Measurements from ENCODE around the gene EPHA1.

EPHA1 gene

DNA sequence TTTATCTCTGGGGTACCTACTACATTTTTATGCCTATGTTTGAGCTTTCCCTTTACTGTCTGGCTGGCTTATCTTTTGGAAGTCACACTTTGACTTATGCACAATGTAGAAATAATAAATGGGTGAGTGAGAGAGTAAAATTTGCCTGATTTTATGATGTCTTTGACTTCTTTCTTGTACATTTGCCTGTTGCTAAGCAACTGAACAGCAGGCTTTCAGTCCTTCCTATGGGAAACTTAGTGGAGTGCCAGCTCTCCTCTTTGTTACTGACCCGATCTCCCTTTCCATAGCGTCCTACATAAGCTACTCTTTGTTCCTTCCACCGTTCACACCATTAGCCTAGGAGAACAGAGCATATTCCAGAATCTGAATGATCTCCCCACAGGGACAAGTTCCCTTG lies 38.8 kb upstream of the EPHA1 start:
- no peaks in the 10 kb centered on the region for H3K36me3 ChIP-seq (ENCODE audit: control insufficient read depth in 1 of 2, insufficient read depth in 2 of 2, low read length in 2 of 2)
- no peaks in the 10 kb centered on the region for H3K9me3 ChIP-seq (ENCODE audit: control insufficient read depth in 1 of 2, low read length in 2 of 2)
- no peak overlapping the region for H3K4me3 ChIP-seq (ENCODE audit: low read depth in 1 of 2, low read length in 2 of 2)
- no peaks in the 10 kb centered on the region for H3K27me3 ChIP-seq (ENCODE audit: low read depth, low read length)
- H3K27ac ChIP-seq (ENCODE audit: low read length), result no peak overlapping the region
- no peaks in the 10 kb centered on the region for H3K4me1 ChIP-seq (ENCODE audit: control insufficient read depth in 1 of 2, insufficient read depth in 2 of 2, low read length in 2 of 2)

DNA sequence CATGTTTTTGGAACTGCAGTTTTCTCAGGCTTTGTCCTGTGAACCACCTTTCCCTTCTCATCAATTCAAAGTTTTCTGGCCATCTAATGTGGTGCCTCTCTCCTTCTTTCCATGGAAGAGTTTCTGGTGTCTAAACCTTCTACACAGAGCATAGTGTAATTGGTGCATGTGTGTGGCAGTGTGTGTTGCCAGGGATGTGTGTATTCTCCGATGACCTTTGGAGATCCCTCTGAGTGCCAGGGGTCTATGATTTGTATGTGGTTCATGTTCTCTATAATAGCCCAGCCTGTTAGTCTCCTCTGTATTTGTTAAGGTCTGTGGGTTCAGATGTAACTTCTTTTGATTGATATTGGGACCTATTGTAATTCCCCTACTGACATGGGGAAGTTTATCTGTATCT lies 36.1 kb upstream of the EPHA1 start:
- no peaks in the 10 kb centered on the region for H3K4me1 ChIP-seq (ENCODE audit: control insufficient read depth in 1 of 2, insufficient read depth in 2 of 2, low read length in 2 of 2)

DNA sequence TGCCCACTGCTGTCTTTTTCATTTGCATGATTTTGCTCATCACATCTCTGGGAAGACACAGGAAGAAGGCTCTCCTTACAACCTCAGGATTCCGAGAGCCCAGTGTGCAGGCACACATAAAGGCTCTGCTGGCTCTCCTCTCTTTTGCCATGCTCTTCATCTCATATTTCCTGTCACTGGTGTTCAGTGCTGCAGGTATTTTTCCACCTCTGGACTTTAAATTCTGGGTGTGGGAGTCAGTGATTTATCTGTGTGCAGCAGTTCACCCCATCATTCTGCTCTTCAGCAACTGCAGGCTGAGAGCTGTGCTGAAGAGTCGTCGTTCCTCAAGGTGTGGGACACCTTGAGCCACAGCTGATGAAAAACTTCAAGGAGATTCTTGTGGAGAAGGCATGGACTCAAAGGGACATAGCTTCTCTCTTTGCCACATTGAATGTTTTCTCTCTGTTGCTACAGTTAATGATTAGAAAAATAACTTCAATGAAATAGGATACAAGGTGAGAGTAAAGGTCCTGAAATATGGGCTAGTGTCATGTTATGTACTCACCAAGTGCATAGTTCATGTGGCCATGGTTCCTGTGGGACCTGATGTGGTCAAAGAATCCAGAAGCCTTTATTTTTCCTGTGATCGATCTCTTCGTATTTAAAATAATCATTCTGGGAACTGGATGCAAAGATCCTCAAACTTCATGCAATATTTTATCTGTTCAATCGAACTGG lies 35.6 kb upstream of the EPHA1 start:
- Histone ChIP-seq H3K36me3 (ENCODE audit: control insufficient read depth in 1 of 2, insufficient read depth in 2 of 2, low read length in 2 of 2) (no peaks in the 10 kb centered on the region), H3K9me3 (ENCODE audit: control insufficient read depth in 1 of 2, low read length in 2 of 2) (no peaks in the 10 kb centered on the region), H3K27ac (ENCODE audit: low read length) (no peak overlapping the region)

More for the DNA sequence above, 36.1 kb upstream of the EPHA1 start:
- H3K4me3 ChIP-seq (ENCODE audit: low read depth in 1 of 2, low read length in 2 of 2), result no peak overlapping the region
- no peaks in the 10 kb centered on the region for H3K27me3 ChIP-seq (ENCODE audit: low read depth, low read length)
- no peaks in the 10 kb centered on the region for H3K36me3 ChIP-seq (ENCODE audit: control insufficient read depth in 1 of 2, insufficient read depth in 2 of 2, low read length in 2 of 2)
- no peaks in the 10 kb centered on the region for H3K9me3 ChIP-seq (ENCODE audit: control insufficient read depth in 1 of 2, low read length in 2 of 2)
- H3K27ac ChIP-seq (ENCODE audit: low read length), result no peak overlapping the region

DNA sequence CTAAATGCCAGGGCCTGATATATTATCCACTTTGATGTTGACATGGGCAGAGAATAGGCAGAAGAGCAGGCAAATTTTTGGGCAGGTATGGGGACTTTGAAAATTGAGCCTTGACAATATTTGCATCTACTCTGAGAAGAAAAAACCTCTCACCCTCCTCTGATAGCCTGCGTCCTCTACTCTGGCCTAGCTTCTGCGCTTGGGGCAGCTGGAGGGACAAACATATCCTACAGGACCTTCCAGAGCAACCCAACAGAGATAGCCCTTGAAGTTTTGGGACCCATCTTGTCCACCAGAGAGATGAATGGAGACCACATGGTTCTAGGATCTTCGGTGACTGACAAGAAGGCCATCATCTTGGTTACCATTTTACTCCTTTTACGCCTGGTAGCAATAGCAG lies 34.5 kb upstream of the EPHA1 start, which contains the start of gene TAS2R60:
Gene TAS2R60 (plus strand): TSS at position 301 of the 400 bp plus-strand sequence. CDS start 0 bp downstream, at position 301.
- H3K9me3 ChIP-seq (ENCODE audit: control insufficient read depth in 1 of 2, low read length in 2 of 2), result no peaks in the 10 kb centered on the region
- no peaks in the 10 kb centered on the region for H3K27me3 ChIP-seq (ENCODE audit: low read depth, low read length)
- no peak within 1 kb of the TSS for H3K27ac ChIP-seq (ENCODE audit: low read length)
- no peaks in the 10 kb centered on the region for H3K4me1 ChIP-seq (ENCODE audit: control insufficient read depth in 1 of 2, insufficient read depth in 2 of 2, low read length in 2 of 2)
- H3K4me3 ChIP-seq (ENCODE audit: low read depth in 1 of 2, low read length in 2 of 2), result no peak within 1 kb of the TSS
- no peaks in the 10 kb centered on the region for H3K36me3 ChIP-seq (ENCODE audit: control insufficient read depth in 1 of 2, insufficient read depth in 2 of 2, low read length in 2 of 2)

More for the DNA sequence above, 35.6 kb upstream of the EPHA1 start:
- Histone ChIP-seq H3K4me3 (ENCODE audit: low read depth in 1 of 2, low read length in 2 of 2) (no peak overlapping the region), H3K4me1 (ENCODE audit: control insufficient read depth in 1 of 2, insufficient read depth in 2 of 2, low read length in 2 of 2) (no peaks in the 10 kb centered on the region), H3K27me3 (ENCODE audit: low read depth, low read length) (no peaks in the 10 kb centered on the region)

DNA sequence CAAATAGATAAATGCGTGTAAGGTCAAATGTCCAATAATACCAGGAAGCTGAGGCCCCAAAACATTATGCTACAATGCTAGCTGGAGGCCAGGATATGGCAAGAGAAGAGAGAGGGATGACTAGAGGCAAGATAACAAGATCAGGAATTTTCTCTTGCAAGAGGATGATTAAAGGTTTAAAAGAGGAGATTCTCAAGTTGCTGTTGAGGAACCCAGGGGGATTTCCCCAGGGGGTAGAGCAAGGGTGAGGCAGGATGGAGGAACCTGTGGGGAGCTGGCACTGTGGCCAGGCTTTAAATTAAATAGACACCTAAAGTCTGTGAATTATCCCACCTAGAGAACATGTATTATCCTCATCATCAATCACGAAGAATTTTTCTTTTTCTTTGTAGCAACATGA lies 31.2 kb upstream of the EPHA1 start:
- H3K27ac ChIP-seq (ENCODE audit: low read length), result no peak overlapping the region
- no peak overlapping the region for H3K4me3 ChIP-seq (ENCODE audit: low read depth in 1 of 2, low read length in 2 of 2)
- H3K4me1 ChIP-seq (ENCODE audit: control insufficient read depth in 1 of 2, insufficient read depth in 2 of 2, low read length in 2 of 2), result no peaks in the 10 kb centered on the region
- H3K36me3 ChIP-seq (ENCODE audit: control insufficient read depth in 1 of 2, insufficient read depth in 2 of 2, low read length in 2 of 2), result no peaks in the 10 kb centered on the region
- no peaks in the 10 kb centered on the region for H3K27me3 ChIP-seq (ENCODE audit: low read depth, low read length)
- H3K9me3 ChIP-seq (ENCODE audit: control insufficient read depth in 1 of 2, low read length in 2 of 2), result no peaks in the 10 kb centered on the region

DNA sequence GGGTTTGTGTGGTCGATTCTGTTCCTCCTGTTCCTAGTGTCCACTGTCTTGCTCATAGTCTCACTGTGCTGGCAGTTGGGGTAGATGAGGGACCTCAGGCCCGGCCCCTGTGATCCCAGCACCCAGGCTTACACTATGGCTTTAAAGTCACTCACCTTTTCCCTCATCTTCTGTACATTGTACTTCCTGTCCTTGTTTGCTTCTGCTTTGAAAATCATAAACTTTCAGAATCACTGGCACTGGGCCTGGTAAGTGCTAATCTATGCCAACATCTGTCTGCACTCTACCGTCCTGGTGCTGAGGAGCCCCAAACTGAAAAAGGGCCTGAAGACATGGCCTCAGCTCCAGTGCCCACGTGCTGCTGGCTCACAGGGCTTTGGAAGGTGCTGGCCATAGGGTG lies 28.9 kb upstream of the EPHA1 start:
- H3K9me3 ChIP-seq (ENCODE audit: control insufficient read depth in 1 of 2, low read length in 2 of 2), result no peaks in the 10 kb centered on the region
- no peak overlapping the region for H3K27ac ChIP-seq (ENCODE audit: low read length)
- no peak overlapping the region for H3K4me3 ChIP-seq (ENCODE audit: low read depth in 1 of 2, low read length in 2 of 2)
- H3K36me3 ChIP-seq (ENCODE audit: control insufficient read depth in 1 of 2, insufficient read depth in 2 of 2, low read length in 2 of 2), result no peaks in the 10 kb centered on the region
- H3K4me1 ChIP-seq (ENCODE audit: control insufficient read depth in 1 of 2, insufficient read depth in 2 of 2, low read length in 2 of 2), result no peaks in the 10 kb centered on the region
- no peaks in the 10 kb centered on the region for H3K27me3 ChIP-seq (ENCODE audit: low read depth, low read length)

DNA sequence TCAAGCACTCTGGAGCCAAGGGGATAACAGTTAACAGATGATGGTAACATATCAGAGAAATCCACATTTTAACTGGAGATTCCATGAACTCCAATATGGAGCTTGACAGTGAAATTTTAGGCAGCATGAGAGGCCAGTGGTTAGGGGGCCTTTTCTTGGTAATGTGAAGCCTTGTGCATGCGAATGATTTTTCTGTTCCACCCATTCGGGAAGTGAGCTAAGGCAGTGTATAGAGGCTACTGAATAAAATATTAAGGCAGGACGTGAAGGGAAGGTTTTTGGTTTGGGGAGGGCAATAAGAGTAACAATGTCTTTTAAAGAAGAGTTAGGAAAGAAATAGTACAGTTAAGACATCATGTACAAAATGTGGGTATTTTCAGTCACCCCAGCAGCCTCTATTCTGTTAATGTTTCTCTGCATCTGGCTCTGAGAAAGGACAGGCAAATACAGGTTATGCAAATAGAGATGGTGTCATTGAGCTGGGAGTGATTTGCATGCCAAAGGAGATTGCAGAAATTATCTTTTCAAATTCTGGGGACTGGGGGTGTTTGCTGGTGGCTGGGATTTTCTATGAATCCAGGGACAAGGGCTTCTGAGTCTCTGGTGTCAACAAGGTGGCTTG lies 27.8 kb upstream of the EPHA1 start:
- Histone ChIP-seq H3K27ac (ENCODE audit: low read length) (no peak overlapping the region), H3K27me3 (ENCODE audit: low read depth, low read length) (no peaks in the 10 kb centered on the region), H3K4me1 (ENCODE audit: control insufficient read depth in 1 of 2, insufficient read depth in 2 of 2, low read length in 2 of 2) (no peaks in the 10 kb centered on the region), H3K36me3 (ENCODE audit: control insufficient read depth in 1 of 2, insufficient read depth in 2 of 2, low read length in 2 of 2) (no peaks in the 10 kb centered on the region), H3K9me3 (ENCODE audit: control insufficient read depth in 1 of 2, low read length in 2 of 2) (no peaks in the 10 kb centered on the region), H3K4me3 (ENCODE audit: low read depth in 1 of 2, low read length in 2 of 2) (no peak overlapping the region)

DNA sequence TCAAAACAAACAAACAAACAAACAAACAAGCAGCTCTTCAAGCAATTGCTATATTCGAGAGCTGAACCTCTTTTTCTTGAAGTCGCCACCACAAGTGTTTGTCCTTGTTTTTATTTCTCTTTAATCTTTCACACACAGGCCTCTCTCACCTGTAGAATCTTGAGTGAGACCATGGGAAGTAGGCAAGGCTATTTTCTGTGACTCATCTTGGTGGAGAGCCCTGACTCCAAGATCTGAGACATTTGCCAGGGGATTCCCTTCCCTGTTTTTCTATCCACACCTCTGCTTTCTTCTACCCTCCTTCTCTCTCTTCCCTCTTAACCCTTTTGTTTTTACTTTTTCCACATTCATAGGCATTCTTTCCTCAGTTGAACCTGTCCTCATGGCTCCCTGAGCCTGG lies 26.6 kb upstream of the EPHA1 start:
- Histone ChIP-seq H3K36me3 (ENCODE audit: control insufficient read depth in 1 of 2, insufficient read depth in 2 of 2, low read length in 2 of 2) (no peaks in the 10 kb centered on the region), H3K27ac (ENCODE audit: low read length) (no peak overlapping the region), H3K4me3 (ENCODE audit: low read depth in 1 of 2, low read length in 2 of 2) (no peak overlapping the region), H3K9me3 (ENCODE audit: control insufficient read depth in 1 of 2, low read length in 2 of 2) (no peaks in the 10 kb centered on the region), H3K4me1 (ENCODE audit: control insufficient read depth in 1 of 2, insufficient read depth in 2 of 2, low read length in 2 of 2) (no peaks in the 10 kb centered on the region), H3K27me3 (ENCODE audit: low read depth, low read length) (no peaks in the 10 kb centered on the region)

DNA sequence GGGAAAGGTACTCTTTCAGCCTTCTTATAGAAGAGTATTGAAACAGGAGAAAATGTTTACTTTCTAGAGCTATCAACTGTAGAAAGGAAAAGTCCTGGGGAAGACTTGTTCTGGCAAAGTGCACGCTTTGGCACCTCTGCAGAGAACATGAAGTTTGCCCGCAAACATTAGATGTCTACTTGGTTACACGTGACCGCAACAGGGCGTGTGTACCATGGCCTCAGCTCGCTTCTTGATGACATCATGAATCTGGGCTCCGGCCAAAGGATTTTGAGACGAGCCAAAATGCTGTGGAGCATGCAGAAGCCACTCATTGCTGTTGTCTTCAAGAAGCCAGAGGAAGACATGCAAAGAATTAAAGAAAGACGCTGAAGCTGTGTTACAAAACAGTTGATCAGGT lies 26.0 kb upstream of the EPHA1 start:
- no peak overlapping the region for H3K4me3 ChIP-seq (ENCODE audit: low read depth in 1 of 2, low read length in 2 of 2)
- H3K9me3 ChIP-seq (ENCODE audit: control insufficient read depth in 1 of 2, low read length in 2 of 2), result no peaks in the 10 kb centered on the region
- H3K4me1 ChIP-seq (ENCODE audit: control insufficient read depth in 1 of 2, insufficient read depth in 2 of 2, low read length in 2 of 2), result no peaks in the 10 kb centered on the region
- no peaks in the 10 kb centered on the region for H3K36me3 ChIP-seq (ENCODE audit: control insufficient read depth in 1 of 2, insufficient read depth in 2 of 2, low read length in 2 of 2)
- H3K27me3 ChIP-seq (ENCODE audit: low read depth, low read length), result no peaks in the 10 kb centered on the region
- H3K27ac ChIP-seq (ENCODE audit: low read length), result no peak overlapping the region

DNA sequence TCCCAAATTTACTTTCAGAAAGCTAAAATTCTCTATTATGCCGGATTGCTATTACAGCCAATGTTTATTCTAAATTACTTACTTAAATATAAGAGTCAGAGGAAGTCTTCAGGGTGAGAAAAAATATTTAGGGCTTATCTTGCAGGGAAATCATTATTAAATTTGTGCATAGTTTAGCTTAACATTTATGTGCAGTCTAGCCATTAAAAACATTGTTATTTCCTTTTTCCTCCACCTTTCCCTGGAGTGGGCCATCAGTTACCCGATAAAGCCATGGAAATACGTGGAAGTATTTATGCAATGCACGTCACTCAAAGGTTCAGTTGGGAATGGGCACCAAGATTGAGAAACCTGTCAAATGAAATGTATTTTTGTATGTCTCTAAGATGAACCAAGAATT lies 25.1 kb upstream of the EPHA1 start:
- Histone ChIP-seq H3K9me3 (ENCODE audit: control insufficient read depth in 1 of 2, low read length in 2 of 2) (no peaks in the 10 kb centered on the region), H3K27me3 (ENCODE audit: low read depth, low read length) (no peaks in the 10 kb centered on the region), H3K4me1 (ENCODE audit: control insufficient read depth in 1 of 2, insufficient read depth in 2 of 2, low read length in 2 of 2) (no peaks in the 10 kb centered on the region), H3K4me3 (ENCODE audit: low read depth in 1 of 2, low read length in 2 of 2) (no peak overlapping the region), H3K27ac (ENCODE audit: low read length) (no peak overlapping the region), H3K36me3 (ENCODE audit: control insufficient read depth in 1 of 2, insufficient read depth in 2 of 2, low read length in 2 of 2) (no peaks in the 10 kb centered on the region)

DNA sequence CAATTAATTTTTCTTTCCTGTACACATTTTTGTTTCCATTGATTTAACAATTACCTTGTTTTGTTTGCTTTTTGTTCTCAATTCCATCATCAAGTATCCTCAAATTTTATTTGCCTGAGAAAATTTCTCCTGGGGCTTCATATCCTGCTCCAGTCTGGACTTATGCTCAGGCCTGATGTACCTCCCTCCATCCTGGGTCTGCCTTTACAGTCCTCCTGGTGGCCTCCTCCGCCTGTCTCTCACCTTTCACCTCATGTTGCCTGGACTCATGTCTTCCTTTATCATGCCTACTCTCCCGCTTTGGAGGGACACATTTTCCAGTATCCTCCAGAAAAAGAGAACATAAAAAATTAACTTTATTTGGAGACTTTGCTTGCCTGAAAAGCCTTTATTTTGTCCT lies 22.5 kb upstream of the EPHA1 start:
- H3K27ac ChIP-seq (ENCODE audit: low read length), result no peak overlapping the region
- H3K9me3 ChIP-seq (ENCODE audit: control insufficient read depth in 1 of 2, low read length in 2 of 2), result no peaks in the 10 kb centered on the region
- no peak overlapping the region for H3K4me3 ChIP-seq (ENCODE audit: low read depth in 1 of 2, low read length in 2 of 2)
- H3K36me3 ChIP-seq (ENCODE audit: control insufficient read depth in 1 of 2, insufficient read depth in 2 of 2, low read length in 2 of 2), result no peaks in the 10 kb centered on the region
- no peaks in the 10 kb centered on the region for H3K4me1 ChIP-seq (ENCODE audit: control insufficient read depth in 1 of 2, insufficient read depth in 2 of 2, low read length in 2 of 2)
- H3K27me3 ChIP-seq (ENCODE audit: low read depth, low read length), result no peaks in the 10 kb centered on the region

All from muscle layer of duodenum (tissue), 2 donors.